Left renal pelvis (tissue), 4 donors: ENCODE measurements around the gene SPAG9. TPM values are rescaled to one million over a fixed set of nuclear protein-coding genes. Genes with fewer than 3 reads are reported as not detected.
"Not testable (repeated sequence)": the region's sequence is repeated elsewhere in the genome, so short reads cannot be mapped to it uniquely, and the experiment has no call there.

Experiments used
- DNase-seq, 4 donors: peaks; one replicate each; pipeline ENCODE4 v3.0.0-alpha.2; 2013; ENCODE audit warnings: low read depth in 4 of 4, low spot score in 3 of 4
- polyA plus RNA-seq, 4 donors: library from polyadenylated mRNA; unstranded; fragments of 120-200 nt; gene quantifications; one replicate each; pipeline ENCODE4 v1.2.1, GENCODE V29; 2013; ENCODE audit not compliant: insufficient read length in 4 of 4

The SPAG9 gene
- polyA plus RNA-seq, 4 donors: 110 to 128 (median 112) TPM

DNA sequence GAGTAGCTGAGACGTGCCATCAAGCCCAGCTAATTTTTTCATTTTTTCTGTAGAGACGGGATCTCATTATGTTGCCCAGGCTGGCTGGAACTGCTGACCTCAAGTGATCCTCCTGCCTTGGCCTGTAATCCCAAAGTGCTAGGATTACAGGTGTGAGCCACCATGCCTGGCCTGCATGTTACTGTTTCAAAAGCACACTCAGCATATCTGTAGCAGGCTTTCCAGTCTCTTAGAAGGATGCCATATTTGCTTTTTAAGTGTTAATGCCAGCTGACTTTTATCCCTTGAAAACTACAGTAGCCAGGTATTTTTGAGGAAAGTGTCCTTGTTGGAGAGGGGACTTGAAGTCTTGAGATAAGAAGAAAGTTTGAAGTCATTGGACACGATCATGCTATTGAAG, 15.3 kb upstream of the SPAG9 start:
- no peak for DNase-seq

- no peak for DNase-seq
Observed at GRCh38 chr17:51133365-51133764, 12.7 kb upstream of the SPAG9 start.

GRCh38 chr17:51132964-51133319, 12.3 kb upstream of the SPAG9 start:
- DNase-seq: no peak

DNA sequence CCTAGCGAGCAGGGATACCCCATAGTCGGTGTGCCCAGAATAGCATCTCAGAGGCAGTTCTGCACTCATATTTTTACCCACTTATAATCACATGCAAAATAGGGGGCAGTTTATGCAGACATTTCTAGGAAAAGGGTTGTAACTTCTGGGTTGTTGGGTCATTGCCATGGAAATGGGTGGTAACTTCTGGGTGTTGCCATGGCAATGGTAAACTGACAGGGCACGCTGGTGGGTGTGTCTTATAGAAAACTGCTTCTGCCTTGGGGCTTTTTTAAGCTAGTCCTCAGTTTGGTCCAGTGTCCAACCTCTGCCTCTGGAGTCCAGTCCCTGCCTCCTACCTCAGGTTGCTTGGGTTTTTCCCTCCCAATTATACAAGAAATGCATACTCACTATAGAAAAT, 7.4 kb upstream of the SPAG9 start:
- DNase-seq: no peak

- DNase-seq: no peak
Observed at GRCh38 chr17:51124640-51125503, 4.2 kb upstream of the SPAG9 start.

GRCh38 chr17:51122473-51123115, 1.9 kb upstream of the SPAG9 start:
- not testable (repeated sequence) for DNase-seq

DNA sequence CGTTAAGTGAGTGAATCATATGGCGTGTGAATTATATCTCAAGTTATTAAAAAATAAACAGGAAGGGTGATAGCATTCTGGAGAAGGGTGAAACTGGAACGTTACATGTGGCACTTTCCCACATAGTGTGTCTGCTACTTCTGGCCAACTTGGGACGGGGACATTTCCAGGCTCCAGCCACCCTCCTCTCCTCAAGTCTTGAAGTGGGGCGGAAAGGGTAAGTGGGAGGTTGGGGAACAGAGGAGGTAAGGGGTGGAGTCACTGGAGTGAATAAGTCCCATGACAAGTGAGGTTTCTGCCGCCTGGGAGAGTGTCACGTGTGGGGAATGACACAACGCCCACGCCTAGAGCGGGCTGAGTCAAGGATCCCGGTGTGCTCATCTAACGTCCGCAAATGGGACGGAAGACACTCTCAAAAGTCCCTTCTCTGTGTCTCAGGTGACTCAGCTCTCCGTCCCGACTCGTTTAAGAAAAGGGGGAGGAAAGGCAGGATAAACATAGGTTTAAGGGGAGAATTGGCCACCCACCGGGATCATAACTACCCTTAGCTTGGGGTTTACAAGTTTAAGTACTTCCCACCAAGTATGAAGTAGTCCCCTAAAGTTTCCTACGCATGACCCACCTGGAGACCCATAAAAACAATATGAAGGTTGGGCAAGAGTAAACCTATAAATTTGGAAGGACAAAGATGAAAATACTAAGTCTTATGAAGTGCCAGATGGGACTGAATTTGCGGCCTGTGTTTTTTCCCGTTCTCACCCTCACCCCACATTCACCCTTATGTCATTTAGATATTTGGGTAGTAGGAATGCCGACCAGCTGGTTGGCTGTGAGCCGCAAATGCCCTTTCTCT, 1.2 kb upstream of the SPAG9 start:
- DNase-seq: peak in 2 of 4 donors; percentile 67 to 79

- DNase-seq: no peak
Observed at GRCh38 chr17:51120357-51120738, 320 bp downstream of the SPAG9 start.

- DNase-seq: peak in 1 of 4 donors; percentile 52
Observed at GRCh38 chr17:51119415-51120356, 982 bp downstream of the SPAG9 start.

- no peak for DNase-seq
Observed at GRCh38 chr17:51118330-51119195, 2.1 kb downstream of the SPAG9 start.

- no peak for DNase-seq
Observed at GRCh38 chr17:51115179-51115578, 5.5 kb downstream of the SPAG9 start.

GRCh38 chr17:51112303-51113222, 8.1 kb downstream of the SPAG9 start:
- DNase-seq: not testable (repeated sequence)

DNA sequence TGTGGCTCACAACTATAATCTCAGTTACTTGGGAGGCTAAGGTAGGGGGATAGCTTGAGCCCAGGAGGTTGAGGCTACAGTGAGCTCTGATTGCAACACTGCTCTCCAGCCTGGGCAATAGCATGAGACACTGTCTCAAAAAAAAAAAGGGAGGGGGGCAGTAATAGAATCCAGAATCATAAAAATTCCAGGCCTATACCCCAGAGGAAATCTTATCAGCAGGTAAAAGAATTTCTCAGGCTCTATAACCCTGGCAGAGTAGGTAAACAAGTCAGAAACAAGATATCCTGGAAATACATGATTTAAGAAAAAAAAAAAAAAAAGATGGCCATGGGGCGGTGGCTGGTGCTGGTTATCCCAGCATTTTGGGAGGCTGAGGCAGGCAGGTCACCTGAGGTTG, 12.9 kb downstream of the SPAG9 start:
- no peak for DNase-seq

- DNase-seq: no peak
Observed at GRCh38 chr17:51103451-51103850, 17.2 kb downstream of the SPAG9 start.

DNA sequence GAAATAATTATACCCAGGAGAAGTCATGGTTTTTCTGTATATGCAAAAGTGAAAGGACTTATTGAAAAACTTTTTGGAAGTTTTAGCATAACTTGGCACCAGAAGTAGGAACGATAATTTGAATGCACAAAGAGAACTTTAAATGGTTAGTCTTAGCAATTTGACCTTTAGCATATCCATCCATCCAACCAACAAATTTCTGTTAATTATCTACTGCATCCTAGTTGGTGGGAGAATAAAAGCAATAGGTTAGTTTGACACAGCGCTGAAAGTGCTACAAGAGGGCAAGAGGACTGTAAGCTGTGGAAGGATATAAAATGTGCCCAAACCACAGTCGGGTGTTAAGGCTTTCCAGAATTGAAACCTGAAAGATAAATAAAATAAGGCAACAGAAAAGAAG, 17.6 kb downstream of the SPAG9 start:
- DNase-seq: peak in 1 of 4 donors; percentile 22

DNA sequence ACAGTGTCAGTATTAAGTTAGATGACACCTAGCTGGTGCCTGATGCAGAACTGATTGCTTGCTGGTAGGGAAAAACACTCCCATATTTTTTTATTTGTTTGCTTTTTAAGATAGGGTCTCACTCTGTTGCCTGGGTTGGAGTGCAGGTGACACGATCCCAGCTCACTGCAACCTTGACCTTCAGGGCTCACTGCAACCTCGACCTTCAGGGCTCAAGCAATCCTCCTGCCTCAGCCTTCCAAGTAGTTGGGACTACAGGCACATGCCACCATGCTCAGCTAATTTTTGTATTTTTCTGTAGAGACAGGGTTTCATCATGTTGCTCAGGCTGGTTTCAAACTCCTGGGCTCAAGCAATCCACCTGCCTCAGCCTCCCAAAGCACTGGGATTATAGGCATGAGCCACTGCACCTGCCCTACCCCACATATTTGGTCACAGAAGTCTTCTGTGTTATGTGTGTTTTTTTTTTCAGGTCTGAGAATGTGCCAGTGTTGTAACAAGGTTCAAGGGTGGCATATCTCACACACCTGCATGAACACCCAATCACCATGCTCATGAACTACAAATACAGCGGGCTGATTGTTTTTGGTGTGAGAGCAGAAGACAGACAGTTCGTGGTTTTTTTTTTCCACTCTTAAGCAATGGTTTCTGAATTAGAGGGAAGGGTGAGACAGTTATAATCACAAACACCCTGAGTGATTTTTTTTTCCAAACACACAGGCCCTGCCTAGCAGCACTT, 22.8 kb downstream of the SPAG9 start:
- DNase-seq: no peak

DNA sequence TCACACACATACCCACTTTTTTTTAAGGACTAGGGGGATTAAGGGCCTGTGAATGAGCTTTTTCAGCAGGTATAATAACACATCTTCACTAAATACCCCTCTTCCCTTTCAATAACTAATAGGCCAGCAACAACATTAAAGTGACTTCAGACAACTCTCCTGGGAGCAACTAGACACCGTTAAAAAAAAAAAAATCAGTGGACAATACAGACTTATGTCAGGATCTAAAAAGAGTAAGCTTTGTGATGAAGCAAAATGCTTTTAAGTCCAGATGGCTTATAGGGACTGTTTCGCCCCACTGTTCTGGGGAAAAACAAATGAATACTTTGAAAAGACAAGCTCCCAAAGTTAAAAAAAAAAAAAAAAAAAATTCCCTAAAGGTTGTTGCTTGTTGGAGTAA, 29.0 kb downstream of the SPAG9 start:
- DNase-seq: no peak
